ELF-1 (cell line): ENCODE results near the gene PLA2G6.
A peak's percentile ranks its signal among the peaks of the same experiment; 100 is the strongest.

ENCODE experiments used
- DNase-seq: peaks from one replicate; pipeline ENCODE4 v3.0.0-alpha.2; 2016; ENCODE audit warnings: low read depth, low spot score

The PLA2G6 gene, protein sequence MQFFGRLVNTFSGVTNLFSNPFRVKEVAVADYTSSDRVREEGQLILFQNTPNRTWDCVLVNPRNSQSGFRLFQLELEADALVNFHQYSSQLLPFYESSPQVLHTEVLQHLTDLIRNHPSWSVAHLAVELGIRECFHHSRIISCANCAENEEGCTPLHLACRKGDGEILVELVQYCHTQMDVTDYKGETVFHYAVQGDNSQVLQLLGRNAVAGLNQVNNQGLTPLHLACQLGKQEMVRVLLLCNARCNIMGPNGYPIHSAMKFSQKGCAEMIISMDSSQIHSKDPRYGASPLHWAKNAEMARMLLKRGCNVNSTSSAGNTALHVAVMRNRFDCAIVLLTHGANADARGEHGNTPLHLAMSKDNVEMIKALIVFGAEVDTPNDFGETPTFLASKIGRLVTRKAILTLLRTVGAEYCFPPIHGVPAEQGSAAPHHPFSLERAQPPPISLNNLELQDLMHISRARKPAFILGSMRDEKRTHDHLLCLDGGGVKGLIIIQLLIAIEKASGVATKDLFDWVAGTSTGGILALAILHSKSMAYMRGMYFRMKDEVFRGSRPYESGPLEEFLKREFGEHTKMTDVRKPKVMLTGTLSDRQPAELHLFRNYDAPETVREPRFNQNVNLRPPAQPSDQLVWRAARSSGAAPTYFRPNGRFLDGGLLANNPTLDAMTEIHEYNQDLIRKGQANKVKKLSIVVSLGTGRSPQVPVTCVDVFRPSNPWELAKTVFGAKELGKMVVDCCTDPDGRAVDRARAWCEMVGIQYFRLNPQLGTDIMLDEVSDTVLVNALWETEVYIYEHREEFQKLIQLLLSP

GRCh38 chr22:38181453-38182200 lies at the start of gene PLA2G6:
PLA2G6 (minus strand) TSS chr22:38181830; CDS start chr22:38169426, 12,404 bp downstream.
- peak; percentile 100 for DNase-seq

DNA sequence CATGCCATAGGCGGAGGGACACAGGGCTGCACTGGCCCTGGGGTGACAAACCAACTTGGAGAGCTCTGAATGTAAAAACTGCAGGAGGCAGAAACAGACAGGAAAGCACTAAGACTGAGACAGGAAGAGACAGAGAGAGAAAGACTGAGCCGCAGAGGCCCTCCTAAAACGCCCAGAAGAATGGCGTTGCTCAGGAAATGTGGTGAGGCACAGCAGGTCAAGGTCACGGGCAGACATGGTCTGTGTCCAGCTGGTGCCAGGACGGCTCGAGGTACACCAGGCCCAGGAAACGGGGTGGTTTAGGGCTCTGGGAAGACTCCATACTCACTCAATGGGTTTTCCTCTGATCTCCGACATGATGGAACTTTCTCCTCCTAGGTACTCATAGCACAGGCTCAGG lies 49.3 kb upstream of the PLA2G6 start:
- no peak for DNase-seq

DNA sequence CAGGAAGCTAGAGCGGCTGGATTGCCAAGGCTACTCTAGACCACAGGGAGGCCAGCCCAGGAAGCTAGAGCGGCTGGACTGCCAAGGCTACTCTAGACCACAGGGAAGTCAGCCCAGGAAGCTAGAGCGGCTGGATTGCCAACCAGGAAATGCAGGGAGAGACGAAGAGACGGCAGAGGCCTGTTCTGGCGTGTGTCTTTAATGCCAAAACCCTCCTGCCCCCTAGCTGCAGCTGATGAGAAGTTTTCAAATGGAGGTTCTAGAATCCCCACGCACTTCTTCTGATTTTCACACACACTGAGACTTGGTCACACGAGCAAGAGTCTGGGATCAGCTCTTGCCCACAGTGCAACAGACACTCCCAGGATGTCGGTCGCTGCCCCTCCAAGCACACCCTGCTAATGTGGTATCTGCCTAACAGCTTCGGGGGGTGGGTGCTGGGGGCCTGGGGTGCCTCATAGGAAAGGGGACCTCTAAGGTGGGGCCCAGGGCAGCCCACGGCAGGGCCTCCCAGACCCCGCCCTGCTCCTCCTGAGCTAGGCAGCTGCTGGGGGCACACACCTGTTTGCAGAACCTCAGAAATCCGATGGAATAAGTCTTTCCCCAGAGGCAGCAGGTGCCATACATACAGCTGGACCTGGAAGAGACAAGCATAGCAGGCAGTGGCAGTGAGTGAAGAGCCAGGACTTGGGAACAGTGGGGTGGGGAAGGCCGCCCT lies 48.6 kb upstream of the PLA2G6 start:
- peak; percentile 59 for DNase-seq

- DNase-seq, result no peak
Measured at GRCh38 chr22:38228873-38229740, 47.5 kb upstream of the PLA2G6 start.

- DNase-seq, result no peak
Measured at GRCh38 chr22:38228326-38228872, 46.8 kb upstream of the PLA2G6 start.

GRCh38 chr22:38226853-38227649 lies 45.4 kb upstream of the PLA2G6 start:
- no peak for DNase-seq

DNA sequence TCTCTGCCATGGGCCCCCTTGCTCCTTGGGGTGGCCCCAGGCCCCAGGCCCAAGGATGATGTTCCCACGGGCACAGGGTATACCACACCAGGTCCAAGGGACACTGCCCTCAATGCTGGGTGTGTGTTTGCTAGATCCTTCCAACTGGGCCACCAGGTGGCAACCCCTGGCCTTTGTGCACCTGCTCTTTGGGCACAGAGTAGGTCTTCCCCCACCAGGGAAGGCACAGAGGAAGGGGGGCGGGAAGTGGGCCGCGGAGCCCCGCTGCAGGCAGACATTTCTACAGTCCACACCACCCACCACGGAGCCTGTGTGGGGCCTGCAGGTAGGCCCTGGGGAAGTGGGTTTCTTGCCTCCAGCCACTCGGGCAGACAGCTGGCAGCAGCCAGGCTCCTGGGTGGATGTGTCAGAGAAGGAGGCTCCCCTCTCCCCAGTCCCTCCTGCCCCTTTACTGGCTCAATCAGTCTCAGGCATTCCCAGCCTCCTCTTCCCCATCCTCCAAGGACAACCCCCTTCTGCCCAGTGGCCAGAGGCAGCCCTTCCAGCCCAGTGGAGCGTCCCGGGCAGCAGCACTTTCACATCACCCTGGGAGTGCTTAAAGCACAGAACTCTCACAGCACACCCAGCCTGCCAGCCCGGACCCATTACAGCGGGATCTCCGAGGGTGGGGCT lies 41.8 kb upstream of the PLA2G6 start:
- DNase-seq, result no peak

DNA sequence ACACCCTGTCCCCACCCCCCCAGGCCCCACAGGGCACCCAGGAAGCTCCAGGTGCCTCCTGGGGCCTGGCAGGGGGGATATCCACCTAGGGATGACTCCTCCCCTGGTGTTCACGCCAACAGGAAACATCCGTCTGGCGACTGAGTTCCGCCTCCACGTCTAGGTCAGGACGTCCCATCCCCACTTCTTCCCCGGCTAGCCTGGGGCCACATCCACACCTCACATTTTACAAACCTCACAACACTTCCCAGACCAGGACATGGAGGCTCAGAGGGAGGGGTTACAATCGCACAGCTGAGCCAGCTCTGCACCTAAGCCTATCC lies 41.1 kb upstream of the PLA2G6 start:
- no peak for DNase-seq

DNA sequence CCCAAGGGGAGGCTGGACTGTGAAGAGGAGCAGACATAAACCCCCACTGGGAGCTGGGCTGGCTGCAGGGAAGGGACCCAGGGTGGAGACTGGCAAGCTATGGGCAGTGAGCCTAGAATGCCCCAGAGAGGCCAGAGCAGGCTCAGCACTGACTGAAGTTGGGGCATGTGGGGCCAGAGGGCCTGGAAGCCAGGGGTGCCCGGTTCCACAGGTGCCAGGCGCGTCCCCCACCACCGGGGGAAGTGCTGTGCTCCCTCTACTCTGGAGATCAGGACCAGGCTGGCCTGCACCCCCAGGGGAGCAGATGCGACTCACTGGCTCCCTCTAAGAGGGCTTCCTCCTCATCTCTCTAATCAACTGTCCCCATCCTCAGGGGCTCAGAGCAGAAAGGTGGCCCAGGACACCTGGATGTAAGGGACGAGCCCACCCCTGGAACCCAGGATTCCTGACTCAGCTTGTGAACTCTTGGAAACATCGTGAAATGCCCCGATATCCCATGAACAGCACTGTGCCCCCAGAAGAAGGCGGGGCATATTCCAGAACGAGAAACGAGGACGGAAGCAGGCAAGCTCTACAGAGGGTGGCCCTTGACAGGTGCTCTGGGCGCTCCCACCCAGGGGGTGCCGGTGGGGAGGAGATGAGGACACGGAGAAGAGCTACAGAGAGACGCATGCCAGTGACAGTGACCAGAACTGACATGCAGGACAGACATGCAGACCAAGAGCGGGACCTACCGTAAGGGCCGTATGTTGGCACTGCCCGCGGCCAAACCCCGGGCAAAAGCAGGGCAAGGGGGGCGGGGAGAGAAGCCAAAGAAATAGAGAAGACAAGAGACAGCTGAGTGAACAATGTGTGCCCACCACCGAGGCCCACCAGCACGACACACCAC lies 40.5 kb upstream of the PLA2G6 start:
- DNase-seq, result no peak

DNA sequence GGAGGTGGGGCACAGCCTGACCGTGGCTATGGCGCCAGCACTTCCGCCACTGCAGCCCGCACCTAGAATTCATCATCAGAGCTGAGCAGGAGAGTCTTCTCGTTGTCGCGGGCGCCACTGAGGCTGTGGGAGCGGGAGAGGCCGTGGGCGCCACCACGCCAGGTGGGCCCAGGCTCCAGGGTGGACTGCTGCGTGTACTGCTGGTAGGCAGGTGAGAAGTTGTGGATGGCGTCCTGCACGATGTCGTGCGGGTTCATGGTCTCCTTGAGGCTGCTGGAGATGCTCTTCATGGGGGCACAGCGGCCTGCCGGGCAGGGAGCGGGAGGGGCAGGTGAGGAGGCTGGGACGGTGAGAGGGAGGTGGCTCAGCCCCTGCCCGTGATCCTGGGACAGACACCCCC lies 39.8 kb upstream of the PLA2G6 start:
- no peak for DNase-seq

DNA sequence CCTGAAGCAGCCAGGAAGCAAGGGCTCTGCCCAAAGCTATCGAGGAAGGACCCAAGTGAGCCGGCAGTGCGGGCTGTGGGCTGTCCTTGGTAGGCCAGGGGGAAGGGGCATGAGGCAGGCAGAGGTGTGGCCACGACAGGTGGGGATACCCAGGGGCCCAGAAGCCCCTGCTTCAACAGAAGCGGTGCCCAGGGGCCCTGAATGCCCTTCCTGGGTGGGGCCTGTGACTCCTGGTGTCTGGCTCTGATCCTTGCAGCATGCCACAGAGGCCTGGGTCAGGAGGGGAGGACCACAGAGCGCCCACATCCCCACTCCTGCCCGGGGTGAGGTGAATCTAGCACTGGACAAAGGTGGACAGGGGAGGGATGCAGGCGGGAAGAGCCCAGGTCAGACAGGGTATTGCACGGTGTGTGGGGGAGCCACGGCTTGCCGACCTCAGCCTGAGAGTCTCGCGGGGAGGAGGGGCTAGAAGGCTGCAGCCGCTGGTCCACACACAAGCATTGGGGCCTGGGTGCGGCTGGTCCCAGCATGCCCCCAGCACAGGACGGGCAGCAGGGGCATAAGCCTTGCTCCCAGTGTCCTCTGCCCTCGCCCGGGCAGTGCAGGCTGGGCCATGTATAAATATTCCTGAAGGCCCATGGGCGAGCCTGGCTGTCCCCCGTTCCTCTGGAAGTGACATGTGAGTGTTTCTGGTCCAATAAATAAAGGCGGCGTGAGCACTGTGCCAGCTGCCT lies 39.2 kb upstream of the PLA2G6 start:
- no peak for DNase-seq

DNA sequence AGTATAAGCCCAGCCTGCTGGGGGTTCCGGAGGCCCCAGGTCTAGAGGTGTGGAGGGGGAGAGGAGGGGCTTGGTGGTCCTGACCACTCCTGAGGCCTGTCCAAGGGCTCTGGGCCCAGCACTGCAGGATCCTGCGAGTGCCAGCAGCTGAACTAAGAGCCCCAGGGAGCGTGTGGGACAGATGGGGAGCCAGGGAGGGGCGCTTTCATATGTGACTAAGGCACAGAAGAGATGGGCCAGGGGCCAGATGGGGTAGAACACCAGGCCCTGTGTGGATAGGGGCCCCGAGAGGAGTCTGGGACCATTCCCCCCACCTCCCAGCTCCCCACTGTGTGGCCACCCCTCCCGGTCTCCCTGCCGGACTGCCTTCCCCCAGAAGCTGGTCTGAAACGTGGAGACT lies 38.5 kb upstream of the PLA2G6 start:
- no peak for DNase-seq

DNA sequence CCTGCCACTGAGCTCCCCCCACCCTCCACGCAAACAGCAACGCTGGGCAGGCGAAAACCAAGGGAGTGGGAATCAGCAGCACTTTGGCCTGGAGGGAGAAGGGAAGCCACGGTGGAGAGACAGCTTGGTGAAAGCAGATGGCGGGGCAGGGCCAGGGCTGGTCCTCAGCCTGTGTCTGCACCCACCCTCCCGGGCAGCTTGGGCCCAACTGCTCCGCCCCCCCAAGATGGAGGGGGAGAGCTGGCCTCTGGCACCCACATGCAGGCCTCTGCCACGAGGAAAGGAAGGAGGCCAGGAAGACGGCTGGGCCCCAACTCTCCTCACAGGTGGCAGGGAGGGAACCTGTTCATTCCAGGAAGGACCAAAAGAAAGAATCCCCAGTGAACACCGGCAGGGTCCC lies 38.0 kb upstream of the PLA2G6 start:
- no peak for DNase-seq

- DNase-seq, result peak; percentile 95
Measured at GRCh38 chr22:38218661-38219622, 37.3 kb upstream of the PLA2G6 start.

DNA sequence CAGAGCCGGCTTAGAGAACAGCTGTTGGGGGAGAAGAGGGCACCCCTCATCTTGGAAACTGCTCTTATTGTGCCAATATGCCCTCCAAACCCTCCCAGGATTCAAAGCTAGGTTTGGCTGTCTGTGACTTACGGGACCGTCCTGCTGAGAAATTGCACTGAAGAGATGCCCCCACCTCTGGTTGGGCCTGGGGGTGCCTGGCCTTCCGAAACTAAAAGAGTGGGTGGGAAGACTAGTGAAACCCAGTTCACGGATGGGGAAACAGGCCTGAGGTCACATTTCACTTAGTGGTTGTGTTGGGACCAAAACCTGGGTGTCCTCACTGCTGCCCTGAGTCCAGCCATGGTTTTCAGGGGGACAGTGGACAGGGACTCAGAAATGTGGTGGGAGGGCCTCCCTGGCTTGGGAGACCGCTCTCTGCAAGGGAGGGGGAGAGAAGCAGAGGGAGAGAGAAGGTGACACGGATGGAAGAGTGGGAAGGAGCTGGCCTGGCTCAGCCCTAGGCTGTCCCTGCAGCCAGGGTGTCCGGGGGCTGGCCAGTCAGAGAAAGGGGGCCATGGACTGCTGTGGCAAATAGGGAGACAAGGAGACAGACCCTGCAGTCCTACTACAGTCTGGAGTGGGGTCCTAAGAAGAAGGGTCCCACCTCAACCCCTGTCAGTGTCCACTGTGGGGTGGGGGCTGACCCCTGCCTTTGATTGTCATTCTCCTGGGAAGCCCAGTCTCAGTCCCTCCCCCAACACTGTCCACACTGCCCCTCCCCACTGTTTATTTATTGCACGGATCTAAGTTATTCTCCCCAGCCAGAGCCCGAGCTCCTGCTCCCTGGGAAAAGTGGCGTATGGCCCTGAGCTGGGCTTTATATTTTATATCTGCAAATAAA lies 33.8 kb upstream of the PLA2G6 start:
- DNase-seq, result no peak
